ENCODE measurements around the gene GPR107. TPM values are rescaled to one million over a fixed set of nuclear protein-coding genes. Genes with fewer than 3 reads are reported as not detected.

Gene GPR107
- polyA plus RNA-seq, 2 of the 4 experiments (the other 2 are of a cell fraction): 28.1 to 45.1 TPM

- TF ChIP-seq TP53 (CRISPR knock-in tag; IDR thresholded peaks at IDR 0.05) (no peak), RARB (CRISPR knock-in tag; IDR thresholded peaks at IDR 0.05) (no peak), EHF (CRISPR knock-in tag; IDR thresholded peaks at IDR 0.05) (no peak), CHD4 (IDR thresholded peaks at IDR 0.05; ENCODE audit: borderline replicate concordance) (no peak), CEBPB (IDR thresholded peaks at IDR 0.05) (peak in 1 of 2 experiments; percentile 50; a peak in 1 of 4 replicates), ZFP36 (IDR thresholded peaks at IDR 0.05; ENCODE audit: borderline replicate concordance, partially characterized antibody) (no peak), ZNF302 (CRISPR knock-in tag; IDR thresholded peaks at IDR 0.05) (no peak), NR3C1 (IDR thresholded peaks at IDR 0.05) (no peak), ATOH8 (CRISPR knock-in tag; IDR thresholded peaks at IDR 0.05; ENCODE audit: low read depth) (no peak)
- Histone ChIP-seq H3K27ac (peak overlapping the region; percentile 88 to 95; a peak in 5 of 6 replicates), H3K9me3 (no peaks in the 10 kb centered on the region), H3K4me3 (peak overlapping the region; percentile 86), H3K4me2 (peak overlapping the region; percentile 90), H3K4me1 (peaks cover 13% of the 10 kb centered on the region; the same call in 1 of the 3 replicates)
- FAIRE-seq (no peak), DNase-seq (ENCODE audit: low read depth in 1 of 2, low spot score in 1 of 2) (no peak), ATAC-seq (peak in 1 of 2 experiments; percentile 44; a peak in 3 of 6 replicates)
- 78% methylated on average over 9 of the region's 9 CpGs for WGBS (ENCODE audit: missing lambda C conversion rate)
- ChIA-PET CTCF (interaction anchor here (1.0 to 1.7 kb wide), 4 partner anchors 14 to 70 kb away, joined by 3 to 8 read pairs (median 4); no protein-coding TSS in a partner anchor), POLR2A (no interaction called here)
Observed at GRCh38 chr9:130173666-130173983, 119.9 kb downstream of the GPR107 start.

- Histone ChIP-seq H3K4me1 (peaks cover 13% of the 10 kb centered on the region; the same call in 1 of the 3 replicates), H3K9me3 (no peaks in the 10 kb centered on the region), H3K27ac (peak overlapping the region in 1 of 2 experiments; percentile 95; a peak in 3 of 6 replicates), H3K4me2 (peak overlapping the region; percentile 90), H3K4me3 (peak overlapping the region; percentile 86; the same call in 1 of the 3 replicates)
- ATAC-seq (no peak), DNase-seq (ENCODE audit: low read depth in 1 of 2, low spot score in 1 of 2) (no peak), FAIRE-seq (no peak)
- CTCF ChIA-PET: interaction anchor here (1.0 to 1.7 kb wide), 4 partner anchors 14 to 69 kb away, joined by 3 to 8 read pairs (median 4); no protein-coding TSS in a partner anchor
- WGBS (ENCODE audit: missing lambda C conversion rate): 93% methylated on average over 9 of the region's 9 CpGs
- POLR2A ChIA-PET: no interaction called here
- TF ChIP-seq RNF2 (IDR thresholded peaks at IDR 0.05; ENCODE audit: borderline replicate concordance, low read depth): no peak
- TF ChIP-seq ESRRA (IDR thresholded peaks at IDR 0.05; ENCODE audit: borderline replicate concordance, low read length): no peak
- TF ChIP-seq HOXA7 (CRISPR knock-in tag; IDR thresholded peaks at IDR 0.05): no peak
- no peak for TF ChIP-seq NPAS2 (CRISPR knock-in tag; IDR thresholded peaks at IDR 0.05; ENCODE audit: borderline replicate concordance)
- TF ChIP-seq HOXB13 (CRISPR knock-in tag; IDR thresholded peaks at IDR 0.05; ENCODE audit: low read depth): no peak
- TF ChIP-seq KDM5A (IDR thresholded peaks at IDR 0.05): no peak
- TF ChIP-seq RCOR1 (IDR thresholded peaks at IDR 0.05; ENCODE audit: low read depth, low read length): no peak
- TF ChIP-seq NR3C1 (IDR thresholded peaks at IDR 0.05): no peak
- TF ChIP-seq FOSL2 (IDR thresholded peaks at IDR 0.05): no peak
- no peak for TF ChIP-seq FOSL2 (CRISPR knock-in tag; IDR thresholded peaks at IDR 0.05)
- no peak for TF ChIP-seq PHF8 (IDR thresholded peaks at IDR 0.05; ENCODE audit: borderline replicate concordance, low read depth)
- TF ChIP-seq MAFK (IDR thresholded peaks at IDR 0.05; ENCODE audit: partially characterized antibody): no peak
- TF ChIP-seq CBX8 (IDR thresholded peaks at IDR 0.05): no peak
- TF ChIP-seq ZC3H11A (IDR thresholded peaks at IDR 0.05): no peak
Observed at GRCh38 chr9:130174025-130174424, 120.3 kb downstream of the GPR107 start.

- ChIA-PET CTCF (interaction anchor here (1.4 to 1.7 kb wide), 3 partner anchors 20 to 68 kb away, joined by 4 to 8 read pairs (median 5); no protein-coding TSS in a partner anchor), POLR2A (no interaction called here)
- no peak overlapping the region for H3K4me3 ChIP-seq
- peaks cover 13% of the 10 kb centered on the region; the same call in 2 of the 3 replicates for H3K4me1 ChIP-seq
- WGBS (ENCODE audit: missing lambda C conversion rate): 91% methylated on average over 8 of the region's 8 CpGs
- no peak overlapping the region for H3K27ac ChIP-seq
- FAIRE-seq (no peak), DNase-seq (ENCODE audit: low read depth in 1 of 2, low spot score in 1 of 2) (no peak), ATAC-seq (no peak)
- H3K4me2 ChIP-seq: no peak overlapping the region
- H3K9me3 ChIP-seq: no peaks in the 10 kb centered on the region
- no peak for TF ChIP-seq ZSCAN20 (CRISPR knock-in tag; IDR thresholded peaks at IDR 0.05)
- TF ChIP-seq RCOR1 (IDR thresholded peaks at IDR 0.05; ENCODE audit: low read depth, low read length): no peak
- TF ChIP-seq HOXB13 (CRISPR knock-in tag; IDR thresholded peaks at IDR 0.05; ENCODE audit: low read depth): no peak
- TF ChIP-seq CHD2 (IDR thresholded peaks at IDR 0.05; ENCODE audit: low read length, partially characterized antibody): no peak
- TF ChIP-seq POLR2A (IDR thresholded peaks at IDR 0.05; ENCODE audit: low read length): no peak
- no peak for TF ChIP-seq NR3C1 (IDR thresholded peaks at IDR 0.05)
- no peak for TF ChIP-seq GATA3 (IDR thresholded peaks at IDR 0.05; ENCODE audit: borderline replicate concordance)
- TF ChIP-seq FOSL2 (IDR thresholded peaks at IDR 0.05): no peak
- no peak for TF ChIP-seq FOSL2 (CRISPR knock-in tag; IDR thresholded peaks at IDR 0.05)
- TF ChIP-seq MAX (IDR thresholded peaks at IDR 0.05): no peak
- TF ChIP-seq FOXS1 (CRISPR knock-in tag; IDR thresholded peaks at IDR 0.05): no peak
- no peak for TF ChIP-seq JUNB (IDR thresholded peaks at IDR 0.05)
- no peak for TF ChIP-seq HOXA7 (CRISPR knock-in tag; IDR thresholded peaks at IDR 0.05)
- TF ChIP-seq EP300 (IDR thresholded peaks at IDR 0.05): no peak
- TF ChIP-seq RFX5 (IDR thresholded peaks at IDR 0.05): no peak
- TF ChIP-seq MAFK (IDR thresholded peaks at IDR 0.05; ENCODE audit: partially characterized antibody): no peak
- TF ChIP-seq SREBF2 (IDR thresholded peaks at IDR 0.05): no peak
- no peak for TF ChIP-seq CBX8 (IDR thresholded peaks at IDR 0.05)
- TF ChIP-seq RNF2 (IDR thresholded peaks at IDR 0.05; ENCODE audit: borderline replicate concordance, low read depth): no peak
Observed at GRCh38 chr9:130174920-130175321, 121.2 kb downstream of the GPR107 start.

Measured in A549 (cell line).